ENCODE measurements around the gene PSMD3.
"Not testable (repeated sequence)": the region's sequence is repeated elsewhere in the genome, so short reads cannot be mapped to it uniquely, and the experiment has no call there.

The PSMD3 gene

DNA sequence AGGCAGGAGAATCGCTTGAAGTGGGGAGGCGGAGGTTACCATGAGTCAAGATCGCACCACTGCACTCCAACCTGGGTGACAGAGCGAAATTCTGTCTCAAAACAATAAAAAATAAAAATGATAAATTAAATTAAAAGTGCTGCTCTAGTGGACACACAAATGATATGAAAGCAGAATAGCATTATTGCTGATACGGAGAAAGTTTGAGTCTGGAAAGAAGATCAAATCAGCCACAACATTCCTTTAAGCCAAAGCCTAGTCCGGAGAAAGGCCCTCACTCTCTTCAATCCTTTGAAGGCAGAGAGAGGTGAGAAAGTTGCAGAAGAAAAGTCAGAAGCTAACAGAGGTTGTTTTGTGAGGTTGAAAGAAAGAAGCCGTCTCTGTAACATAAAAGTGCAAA is 19.6 kb downstream of the PSMD3 start:
- no peak for DNase-seq

DNA sequence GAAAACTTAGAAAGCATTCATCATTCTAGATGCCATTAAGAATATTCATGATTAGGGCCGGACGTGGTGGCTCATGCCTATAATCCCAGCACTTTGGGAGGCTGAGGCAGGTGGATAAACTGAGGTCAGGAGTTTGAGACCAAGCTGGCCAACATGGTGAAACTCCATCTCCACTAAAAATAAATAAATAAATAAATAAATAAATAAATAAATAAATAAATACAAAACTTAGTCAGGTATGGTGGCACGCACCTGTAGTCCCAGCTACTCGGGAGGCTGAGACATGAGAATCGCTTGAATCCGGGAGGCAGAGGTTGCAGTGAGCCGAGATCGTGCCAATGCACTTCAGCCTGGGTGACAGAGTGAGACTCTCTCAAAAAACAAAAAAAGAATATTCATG is 20.7 kb downstream of the PSMD3 start:
- not testable (repeated sequence) for DNase-seq

DNA sequence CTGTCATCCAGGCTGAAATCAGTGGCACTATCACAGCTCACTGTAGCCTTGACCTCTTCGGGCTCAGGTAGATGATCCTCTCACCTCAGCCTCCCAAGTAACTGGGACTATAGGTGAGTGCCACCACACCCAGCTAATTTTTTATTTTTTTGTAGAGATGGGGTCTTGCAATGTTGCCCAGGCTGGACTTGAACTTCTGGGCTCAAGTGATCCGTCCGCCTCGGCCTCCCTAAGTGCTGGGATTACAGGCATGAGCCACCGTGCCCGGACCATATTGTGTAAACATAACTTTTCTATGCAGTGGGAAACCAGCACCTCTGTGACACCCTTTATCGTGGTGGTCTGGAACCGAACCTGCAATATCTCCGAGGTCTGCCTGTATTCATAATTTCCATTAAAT is 23.5 kb downstream of the PSMD3 start:
- DNase-seq, result no peak

DNA sequence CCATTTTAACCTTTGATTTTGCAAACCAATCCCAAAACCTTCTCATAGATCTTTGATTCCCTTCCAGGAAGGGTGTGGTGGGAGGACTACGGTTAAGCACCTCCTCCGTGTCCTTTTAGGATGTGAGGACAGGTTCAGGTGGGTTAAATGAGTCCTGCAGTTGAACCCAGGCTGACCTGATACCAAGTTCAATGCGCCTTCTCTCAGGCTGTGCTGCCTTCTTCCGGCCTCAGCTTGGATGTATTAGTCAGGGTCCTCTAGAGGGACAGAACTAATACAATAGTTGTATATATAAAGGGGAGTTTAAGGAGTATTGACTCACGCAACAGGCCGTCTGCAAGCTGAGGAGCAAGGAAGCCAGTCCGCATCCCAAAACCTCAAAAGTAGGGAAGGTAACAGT is 24.1 kb downstream of the PSMD3 start:
- DNase-seq, result no peak

DNA sequence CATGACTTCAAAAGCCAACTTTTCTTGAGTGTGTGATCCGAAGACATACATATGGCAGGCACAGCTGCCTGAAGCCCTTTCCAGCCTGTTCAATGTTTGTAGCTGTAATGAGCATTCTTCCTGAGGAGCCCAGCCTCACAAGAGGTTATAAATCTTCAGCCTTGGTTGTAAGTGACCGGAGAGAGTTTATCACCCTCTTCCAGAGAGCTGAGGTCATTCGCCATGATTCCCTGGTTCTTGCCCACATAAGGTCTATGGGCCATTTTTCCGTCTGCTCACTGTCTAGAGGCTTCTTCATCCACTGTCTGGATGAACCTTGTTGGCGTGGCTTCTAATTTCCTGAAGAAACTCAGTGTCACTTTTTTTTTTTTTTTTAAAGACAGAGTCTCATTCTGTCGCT is 24.9 kb downstream of the PSMD3 start:
- DNase-seq, result no peak

DNA sequence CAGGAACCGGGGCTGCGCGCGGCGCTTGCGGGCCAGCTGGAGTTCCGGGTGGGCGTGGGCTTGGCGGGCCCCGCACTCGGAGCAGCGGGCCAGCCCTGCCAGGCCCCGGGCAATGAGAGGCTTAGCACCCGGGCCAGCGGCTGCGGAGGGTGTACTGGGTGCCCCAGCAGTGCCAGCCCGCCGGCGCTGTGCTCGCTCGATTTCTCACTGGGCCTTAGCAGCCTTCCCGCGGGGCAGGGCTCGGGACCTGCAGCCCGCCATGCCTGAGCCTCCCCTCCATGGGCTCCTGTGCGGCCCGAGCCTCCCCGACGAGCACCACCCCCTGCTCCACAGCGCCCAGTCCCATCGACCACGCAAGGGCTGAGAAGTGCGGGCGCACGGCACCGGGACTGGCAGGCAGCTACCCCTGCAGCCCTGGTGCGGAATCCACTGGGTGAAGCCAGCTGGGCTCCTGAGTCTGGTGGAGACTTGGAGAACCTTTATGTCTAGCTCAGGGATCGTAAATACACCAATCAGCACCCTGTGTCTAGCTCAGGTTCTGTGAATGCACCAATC is 30.4 kb downstream of the PSMD3 start:
- not testable (repeated sequence) for DNase-seq

DNA sequence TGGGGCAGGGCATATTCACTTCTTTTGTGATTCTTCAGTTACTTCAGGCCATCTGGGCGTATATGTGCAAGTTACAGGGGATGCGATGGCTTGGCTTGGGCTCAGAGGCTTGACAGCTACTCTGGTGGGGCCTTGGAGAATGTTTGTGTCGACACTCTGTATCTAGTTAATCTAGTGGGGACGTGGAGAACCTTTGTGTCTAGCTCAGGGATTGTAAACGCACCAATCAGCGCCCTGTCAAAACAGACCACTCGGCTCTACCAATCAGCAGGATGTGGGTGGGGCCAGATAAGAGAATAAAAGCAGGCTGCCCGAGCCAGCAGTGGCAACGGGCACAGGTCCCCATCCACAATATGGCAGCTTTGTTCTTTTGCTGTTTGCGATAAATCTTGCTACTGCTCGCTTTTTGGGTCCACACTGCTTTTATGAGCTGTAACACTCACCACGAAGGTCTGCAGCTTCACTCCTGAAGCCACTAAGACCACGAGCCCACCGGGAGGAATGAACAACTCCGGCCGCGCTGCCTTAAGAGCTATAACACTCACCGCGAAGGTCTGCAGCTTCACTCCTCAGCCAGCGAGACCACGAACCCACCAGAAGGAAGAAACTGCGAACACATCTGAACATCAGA is 31.5 kb downstream of the PSMD3 start:
- not testable (repeated sequence) for DNase-seq

DNA sequence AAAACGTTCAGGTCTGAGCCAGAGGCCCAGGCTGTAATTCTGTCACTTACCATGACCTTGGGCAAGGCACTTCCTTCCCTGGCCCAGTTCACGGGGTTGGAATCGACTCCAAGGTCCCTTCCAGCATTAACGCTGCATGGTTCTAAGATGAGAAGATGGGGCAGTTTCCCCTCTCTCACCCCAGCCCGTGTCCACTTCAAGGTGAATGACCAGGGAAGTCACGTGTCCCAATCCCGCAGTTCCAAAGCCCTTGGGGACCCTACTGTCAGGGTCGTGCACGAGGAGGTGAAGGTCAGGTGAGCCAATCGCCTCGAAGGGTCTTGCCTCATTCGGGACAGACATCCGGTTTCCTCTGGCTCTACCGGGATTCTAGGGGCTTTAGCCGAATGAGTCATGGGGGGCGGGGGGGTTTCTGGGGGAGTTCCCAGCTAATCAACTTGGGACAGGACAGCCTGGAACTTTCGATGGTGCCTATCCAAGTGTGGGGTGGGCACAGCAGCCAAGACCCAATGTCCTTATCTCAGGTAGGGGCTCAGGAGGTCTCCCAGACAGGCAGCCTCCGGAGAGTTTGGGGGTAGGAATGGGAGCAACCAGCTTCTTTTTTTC is 33.9 kb downstream of the PSMD3 start:
- no peak for DNase-seq

DNA sequence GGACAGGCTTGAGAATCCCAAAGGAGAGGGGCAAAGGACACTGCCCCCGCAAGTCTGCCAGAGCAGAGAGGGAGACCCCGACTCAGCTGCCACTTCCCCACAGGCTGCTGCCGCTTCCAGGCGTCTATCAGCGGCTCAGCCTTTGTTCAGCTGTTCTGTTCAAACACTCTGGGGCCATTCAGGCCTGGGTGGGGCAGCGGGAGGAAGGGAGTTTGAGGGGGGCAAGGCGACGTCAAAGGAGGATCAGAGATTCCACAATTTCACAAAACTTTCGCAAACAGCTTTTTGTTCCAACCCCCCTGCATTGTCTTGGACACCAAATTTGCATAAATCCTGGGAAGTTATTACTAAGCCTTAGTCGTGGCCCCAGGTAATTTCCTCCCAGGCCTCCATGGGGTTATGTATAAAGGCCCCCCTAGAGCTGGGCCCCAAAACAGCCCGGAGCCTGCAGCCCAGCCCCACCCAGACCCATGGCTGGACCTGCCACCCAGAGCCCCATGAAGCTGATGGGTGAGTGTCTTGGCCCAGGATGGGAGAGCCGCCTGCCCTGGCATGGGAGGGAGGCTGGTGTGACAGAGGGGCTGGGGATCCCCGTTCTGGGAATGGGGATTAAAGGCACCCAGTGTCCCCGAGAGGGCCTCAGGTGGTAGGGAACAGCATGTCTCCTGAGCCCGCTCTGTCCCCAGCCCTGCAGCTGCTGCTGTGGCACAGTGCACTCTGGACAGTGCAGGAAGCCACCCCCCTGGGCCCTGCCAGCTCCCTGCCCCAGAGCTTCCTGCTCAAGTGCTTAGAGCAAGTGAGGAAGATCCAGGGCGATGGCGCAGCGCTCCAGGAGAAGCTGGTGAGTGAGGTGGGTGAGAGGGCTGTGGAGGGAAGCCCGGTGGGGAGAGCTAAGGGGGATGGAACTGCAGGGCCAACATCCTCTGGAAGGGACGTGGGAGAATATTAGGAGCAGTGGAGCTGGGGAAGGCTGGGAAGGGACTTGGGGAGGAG is 34.7 kb downstream of the PSMD3 start, which contains the start of gene CSF3:
Gene CSF3, plus strand, starts transcription at position 436 of the 993 bp plus-strand sequence. Its CDS starts 35 bp downstream, at position 471.
- no peak for DNase-seq

DNA sequence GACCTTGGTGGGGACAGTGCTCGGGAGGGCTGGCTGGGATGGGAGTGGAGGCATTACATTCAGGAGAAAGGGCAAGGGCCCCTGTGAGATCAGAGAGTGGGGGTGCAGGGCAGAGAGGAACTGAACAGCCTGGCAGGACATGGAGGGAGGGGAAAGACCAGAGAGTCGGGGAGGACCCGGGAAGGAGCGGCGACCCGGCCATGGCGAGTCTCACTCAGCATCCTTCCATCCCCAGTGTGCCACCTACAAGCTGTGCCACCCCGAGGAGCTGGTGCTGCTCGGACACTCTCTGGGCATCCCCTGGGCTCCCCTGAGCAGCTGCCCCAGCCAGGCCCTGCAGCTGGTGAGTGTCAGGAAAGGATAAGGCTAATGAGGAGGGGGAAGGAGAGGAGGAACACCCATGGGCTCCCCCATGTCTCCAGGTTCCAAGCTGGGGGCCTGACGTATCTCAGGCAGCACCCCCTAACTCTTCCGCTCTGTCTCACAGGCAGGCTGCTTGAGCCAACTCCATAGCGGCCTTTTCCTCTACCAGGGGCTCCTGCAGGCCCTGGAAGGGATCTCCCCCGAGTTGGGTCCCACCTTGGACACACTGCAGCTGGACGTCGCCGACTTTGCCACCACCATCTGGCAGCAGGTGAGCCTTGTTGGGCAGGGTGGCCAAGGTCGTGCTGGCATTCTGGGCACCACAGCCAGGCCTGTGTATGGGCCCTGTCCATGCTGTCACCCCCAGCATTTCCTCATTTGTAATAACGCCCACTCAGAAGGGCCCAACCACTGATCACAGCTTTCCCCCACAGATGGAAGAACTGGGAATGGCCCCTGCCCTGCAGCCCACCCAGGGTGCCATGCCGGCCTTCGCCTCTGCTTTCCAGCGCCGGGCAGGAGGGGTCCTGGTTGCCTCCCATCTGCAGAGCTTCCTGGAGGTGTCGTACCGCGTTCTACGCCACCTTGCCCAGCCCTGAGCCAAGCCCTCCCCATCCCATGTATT is 35.7 kb downstream of the PSMD3 start:
- no peak for DNase-seq

DNA sequence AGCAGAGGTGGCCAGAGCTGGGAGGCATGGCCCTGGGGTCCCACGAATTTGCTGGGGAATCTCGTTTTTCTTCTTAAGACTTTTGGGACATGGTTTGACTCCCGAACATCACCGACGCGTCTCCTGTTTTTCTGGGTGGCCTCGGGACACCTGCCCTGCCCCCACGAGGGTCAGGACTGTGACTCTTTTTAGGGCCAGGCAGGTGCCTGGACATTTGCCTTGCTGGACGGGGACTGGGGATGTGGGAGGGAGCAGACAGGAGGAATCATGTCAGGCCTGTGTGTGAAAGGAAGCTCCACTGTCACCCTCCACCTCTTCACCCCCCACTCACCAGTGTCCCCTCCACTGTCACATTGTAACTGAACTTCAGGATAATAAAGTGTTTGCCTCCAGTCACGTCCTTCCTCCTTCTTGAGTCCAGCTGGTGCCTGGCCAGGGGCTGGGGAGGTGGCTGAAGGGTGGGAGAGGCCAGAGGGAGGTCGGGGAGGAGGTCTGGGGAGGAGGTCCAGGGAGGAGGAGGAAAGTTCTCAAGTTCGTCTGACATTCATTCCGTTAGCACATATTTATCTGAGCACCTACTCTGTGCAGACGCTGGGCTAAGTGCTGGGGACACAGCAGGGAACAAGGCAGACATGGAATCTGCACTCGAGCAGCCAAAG is 36.9 kb downstream of the PSMD3 start:
- DNase-seq, result no peak

DNA sequence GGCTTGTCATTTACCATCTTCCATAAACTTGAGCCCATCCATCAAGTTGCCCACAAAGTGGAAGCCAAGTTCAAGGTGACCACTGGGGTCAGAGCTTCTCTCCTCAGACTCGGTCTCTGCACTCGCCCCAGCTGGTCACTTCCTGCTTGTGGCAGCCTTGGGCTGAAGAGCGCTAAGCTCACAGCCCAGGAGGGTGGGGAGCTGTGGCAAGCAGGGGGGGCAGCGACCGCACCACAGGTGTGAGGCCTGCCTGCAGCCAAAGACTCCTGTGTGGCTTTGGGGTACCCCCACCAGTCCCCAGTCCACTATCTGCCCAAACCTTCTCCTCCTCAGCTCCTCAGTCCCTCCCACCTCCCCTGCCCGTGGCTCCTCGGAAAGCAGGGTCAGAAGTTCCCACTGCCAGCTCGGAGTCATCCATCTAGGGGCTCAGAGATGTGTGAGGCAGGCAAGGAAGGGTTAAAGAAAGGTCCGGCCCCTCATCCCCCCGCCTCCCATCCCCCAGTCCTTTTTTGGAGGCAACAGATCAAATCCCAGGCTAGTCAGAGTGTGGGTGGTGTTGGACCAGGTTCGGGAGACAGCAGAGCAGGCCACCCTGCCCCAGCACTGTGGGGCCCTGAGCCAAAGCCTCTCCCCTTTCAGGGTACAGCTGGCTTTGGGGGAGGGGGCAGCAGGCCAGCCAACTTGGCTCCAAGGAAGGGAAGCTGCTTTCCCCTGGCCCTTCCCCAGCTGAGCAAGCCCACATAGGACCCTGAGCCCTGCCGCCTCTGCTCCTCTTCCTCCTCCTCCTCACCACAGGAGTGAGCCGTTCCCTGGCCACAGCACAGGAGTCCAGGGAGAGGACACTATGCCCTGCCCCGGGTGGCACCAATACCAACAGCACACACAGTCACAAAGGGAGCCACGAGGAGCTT is 37.9 kb downstream of the PSMD3 start:
- DNase-seq, result no peak

DNA sequence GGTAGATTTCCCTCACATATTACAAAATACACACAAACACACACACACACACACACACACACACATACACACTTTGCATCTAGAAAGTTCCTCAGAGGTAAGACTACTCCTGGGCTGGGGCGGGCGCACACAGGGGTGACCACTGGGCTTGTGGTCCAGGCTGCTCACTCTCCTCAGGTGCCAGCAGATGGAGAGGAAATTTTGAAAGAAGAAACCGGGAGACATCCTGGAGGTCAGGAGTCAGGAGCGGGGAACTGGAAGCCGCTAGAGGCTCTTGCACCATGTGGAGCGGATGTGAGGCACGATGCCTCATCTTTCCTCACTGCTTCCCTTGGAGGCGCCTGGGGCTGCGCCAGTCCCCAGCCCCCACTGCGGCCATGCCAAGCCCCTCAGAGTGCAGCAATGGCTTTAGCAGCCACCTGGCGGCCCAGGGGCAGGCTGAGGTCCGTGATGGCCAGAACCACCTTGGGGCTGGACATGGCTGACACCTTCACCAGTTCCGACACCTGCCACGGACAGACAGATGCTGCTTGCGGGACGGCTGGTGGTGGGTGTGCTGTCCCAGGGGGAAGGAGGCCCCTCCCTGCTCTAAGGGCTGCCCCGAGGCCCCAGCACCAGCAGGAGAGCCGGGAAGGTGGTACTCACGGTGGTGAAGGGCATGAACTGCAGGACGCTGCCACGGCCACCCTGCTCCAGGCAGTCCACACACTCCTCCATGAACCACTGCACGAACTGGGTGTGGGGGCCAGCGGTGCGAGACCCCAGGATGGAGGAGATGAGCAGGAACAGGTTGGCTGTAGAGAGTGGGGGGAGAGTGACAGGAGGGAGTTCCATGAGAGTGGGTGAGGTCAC is 38.8 kb downstream of the PSMD3 start:
- DNase-seq, result no peak

DNA sequence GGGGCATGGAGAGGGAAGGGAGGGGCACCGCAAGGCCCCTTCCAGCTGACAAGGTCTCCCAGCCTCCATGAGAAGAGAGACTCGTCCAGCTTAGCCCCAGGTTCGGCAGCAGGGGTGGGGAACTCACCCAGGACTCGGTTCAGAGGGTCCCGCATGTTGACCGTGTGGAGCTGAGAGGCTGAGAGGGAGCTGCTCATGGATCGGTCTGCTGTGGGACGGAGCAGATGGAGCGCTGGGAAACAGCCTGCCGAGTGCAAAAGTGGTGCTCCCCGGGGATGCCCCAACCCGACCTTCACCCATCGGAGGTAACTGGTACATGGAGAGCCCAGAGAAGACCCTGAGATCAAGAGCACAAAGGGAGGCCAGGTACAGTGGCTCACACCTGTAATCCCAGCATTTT is 39.5 kb downstream of the PSMD3 start:
- DNase-seq, result no peak

DNA sequence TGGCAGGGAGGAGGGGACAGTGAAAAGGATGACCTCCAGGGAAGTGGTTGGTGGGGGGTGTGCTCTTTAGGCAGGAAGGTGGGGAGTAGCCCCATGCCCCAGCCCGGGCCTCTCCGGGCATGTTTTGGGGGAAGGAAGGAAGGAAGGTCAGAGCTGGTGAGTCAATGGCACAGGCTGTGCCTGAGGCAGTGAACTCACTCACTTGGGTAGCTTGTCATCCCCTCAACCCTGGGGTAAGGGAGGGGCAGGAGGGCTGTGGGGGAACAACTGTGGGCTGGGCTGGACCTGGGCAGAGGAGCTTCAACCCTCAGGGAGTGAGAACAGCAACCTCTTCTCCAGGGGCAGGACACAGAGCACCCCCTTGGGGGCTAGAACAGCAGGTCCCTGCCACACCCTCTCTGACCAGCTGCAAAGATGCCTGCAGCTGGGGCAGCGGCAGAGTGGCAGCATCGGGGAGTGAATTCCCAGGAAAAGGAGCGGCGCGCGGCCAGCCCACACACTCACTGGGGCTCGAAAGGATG is 40.9 kb downstream of the PSMD3 start:
- DNase-seq, result no peak

DNA sequence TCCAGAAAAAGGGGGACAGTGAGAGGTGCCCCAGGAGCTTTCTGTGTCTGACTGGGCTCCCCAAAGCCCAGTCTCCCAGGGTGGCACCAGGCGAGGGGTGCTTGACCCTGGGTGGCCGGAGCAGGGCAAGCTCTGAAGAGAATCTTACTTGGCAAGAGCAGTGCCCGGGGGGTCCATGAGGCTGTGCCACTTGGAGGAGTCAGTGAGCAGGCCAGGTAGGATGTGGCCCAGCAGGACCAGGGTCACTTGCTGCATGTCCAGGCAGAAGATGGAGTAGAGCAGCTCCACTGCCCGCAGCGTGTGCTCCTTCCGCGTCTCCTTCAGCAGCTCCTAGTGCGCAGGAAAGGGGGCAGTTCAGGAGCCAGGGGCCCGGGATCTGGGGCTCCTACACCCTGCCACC is 41.9 kb downstream of the PSMD3 start:
- no peak for DNase-seq

DNA sequence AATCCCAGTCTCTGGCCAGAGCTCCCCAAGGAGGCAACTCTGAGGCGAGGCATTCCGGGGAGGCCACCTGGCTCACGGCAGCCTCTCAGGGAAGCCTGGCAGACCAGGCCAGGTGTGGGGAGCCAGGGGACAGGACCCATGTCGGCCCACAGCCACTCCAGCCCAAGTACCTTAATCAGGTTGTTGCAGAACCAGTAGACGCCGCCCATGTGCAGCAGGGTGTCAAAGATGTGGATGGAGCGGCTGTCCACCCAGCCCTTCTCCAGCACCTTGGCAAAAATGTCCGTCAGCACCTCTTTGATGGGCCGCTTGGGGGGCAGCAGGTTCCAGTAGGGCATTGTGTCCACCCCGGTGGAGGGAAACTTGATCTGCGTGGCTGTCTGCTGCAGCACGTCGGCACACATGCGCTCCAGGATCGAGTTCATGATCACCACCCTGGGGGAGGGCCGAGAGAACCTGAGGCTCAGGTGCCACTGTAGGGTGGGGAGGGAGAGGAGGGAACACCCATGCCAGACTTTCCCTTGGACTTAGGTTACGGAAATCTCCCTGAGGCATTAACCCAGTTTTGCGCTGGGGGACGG is 42.4 kb downstream of the PSMD3 start:
- no peak for DNase-seq

DNA sequence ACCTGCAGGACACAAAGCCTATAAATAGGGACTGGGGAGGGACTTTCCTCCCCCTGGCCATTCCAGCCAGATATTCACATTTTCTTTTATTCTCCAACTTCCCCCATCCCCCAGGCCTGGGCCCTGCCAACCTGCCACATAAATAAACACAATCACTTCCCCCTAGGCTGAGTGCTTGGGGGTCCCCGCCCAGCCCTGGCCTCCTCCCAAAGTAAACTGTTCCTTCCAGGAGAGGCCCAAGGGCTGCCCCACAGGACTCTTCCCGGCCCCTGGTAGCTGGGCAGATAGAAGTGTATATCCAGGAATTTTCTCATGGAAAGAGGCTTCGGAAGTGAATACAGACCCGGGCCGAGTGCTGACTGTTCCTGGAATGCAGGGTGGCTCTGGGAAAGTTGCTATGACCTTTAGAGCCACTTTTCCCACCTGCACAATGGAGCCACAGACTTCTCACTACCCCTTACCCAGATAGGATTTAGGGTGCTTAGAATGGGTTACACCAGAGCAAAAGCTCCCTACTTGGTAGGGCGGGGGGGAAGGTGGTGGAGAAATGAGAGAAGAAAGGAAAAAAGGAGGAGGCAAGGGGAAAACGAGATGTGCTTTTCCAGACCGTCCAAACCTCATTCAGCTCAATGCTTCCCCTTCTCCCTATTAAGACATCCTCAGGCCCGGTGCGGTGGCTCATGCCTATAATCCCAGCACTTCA is 43.1 kb downstream of the PSMD3 start:
- no peak for DNase-seq

All from activated CD8-positive, alpha-beta memory T cell treated with anti-CD3 and anti-CD28 coated beads for 24 hours (primary cell).